ENCODE measurements around the gene WNT1.

GRCh38 chr12:49020441-49020840 is 42.3 kb downstream of the WNT1 start:
- TF ChIP-seq POLR2A (IDR thresholded peaks at IDR 0.05; ENCODE audit: low read length) (no peak), GATA1 (IDR thresholded peaks at IDR 0.05; ENCODE audit: low read depth, low read length) (no peak)

Measured in erythroblast (primary cell).